ENCODE measurements around the gene ARAP2.

GRCh38 chr4:36222702-36223101 lies 21.6 kb downstream of the ARAP2 start:
- no peak for TF ChIP-seq POLR2A (IDR thresholded peaks at IDR 0.05; ENCODE audit: low read depth, low read length)
- TF ChIP-seq POLR2AphosphoS5 (IDR thresholded peaks at IDR 0.05; ENCODE audit: low read depth, low read length) = no peak
- TF ChIP-seq TAF1 (IDR thresholded peaks at IDR 0.05; ENCODE audit: borderline replicate concordance, low read depth, low read length) = no peak
